ENCODE measurements around the gene ZFP1.

- TF ChIP-seq, protein P1, sequence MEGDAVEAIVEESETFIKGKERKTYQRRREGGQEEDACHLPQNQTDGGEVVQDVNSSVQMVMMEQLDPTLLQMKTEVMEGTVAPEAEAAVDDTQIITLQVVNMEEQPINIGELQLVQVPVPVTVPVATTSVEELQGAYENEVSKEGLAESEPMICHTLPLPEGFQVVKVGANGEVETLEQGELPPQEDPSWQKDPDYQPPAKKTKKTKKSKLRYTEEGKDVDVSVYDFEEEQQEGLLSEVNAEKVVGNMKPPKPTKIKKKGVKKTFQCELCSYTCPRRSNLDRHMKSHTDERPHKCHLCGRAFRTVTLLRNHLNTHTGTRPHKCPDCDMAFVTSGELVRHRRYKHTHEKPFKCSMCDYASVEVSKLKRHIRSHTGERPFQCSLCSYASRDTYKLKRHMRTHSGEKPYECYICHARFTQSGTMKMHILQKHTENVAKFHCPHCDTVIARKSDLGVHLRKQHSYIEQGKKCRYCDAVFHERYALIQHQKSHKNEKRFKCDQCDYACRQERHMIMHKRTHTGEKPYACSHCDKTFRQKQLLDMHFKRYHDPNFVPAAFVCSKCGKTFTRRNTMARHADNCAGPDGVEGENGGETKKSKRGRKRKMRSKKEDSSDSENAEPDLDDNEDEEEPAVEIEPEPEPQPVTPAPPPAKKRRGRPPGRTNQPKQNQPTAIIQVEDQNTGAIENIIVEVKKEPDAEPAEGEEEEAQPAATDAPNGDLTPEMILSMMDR (IDR thresholded peaks at IDR 0.05): no peak
- TF ChIP-seq, protein P2, sequence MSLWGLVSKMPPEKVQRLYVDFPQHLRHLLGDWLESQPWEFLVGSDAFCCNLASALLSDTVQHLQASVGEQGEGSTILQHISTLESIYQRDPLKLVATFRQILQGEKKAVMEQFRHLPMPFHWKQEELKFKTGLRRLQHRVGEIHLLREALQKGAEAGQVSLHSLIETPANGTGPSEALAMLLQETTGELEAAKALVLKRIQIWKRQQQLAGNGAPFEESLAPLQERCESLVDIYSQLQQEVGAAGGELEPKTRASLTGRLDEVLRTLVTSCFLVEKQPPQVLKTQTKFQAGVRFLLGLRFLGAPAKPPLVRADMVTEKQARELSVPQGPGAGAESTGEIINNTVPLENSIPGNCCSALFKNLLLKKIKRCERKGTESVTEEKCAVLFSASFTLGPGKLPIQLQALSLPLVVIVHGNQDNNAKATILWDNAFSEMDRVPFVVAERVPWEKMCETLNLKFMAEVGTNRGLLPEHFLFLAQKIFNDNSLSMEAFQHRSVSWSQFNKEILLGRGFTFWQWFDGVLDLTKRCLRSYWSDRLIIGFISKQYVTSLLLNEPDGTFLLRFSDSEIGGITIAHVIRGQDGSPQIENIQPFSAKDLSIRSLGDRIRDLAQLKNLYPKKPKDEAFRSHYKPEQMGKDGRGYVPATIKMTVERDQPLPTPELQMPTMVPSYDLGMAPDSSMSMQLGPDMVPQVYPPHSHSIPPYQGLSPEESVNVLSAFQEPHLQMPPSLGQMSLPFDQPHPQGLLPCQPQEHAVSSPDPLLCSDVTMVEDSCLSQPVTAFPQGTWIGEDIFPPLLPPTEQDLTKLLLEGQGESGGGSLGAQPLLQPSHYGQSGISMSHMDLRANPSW (CRISPR knock-in tag; conservative IDR thresholded peaks at IDR 0.05; ENCODE audit: low read depth): no peak
- TF ChIP-seq ETV6 (CRISPR knock-in tag; IDR thresholded peaks at IDR 0.05): no peak
- no peak for TF ChIP-seq NR1H2 (CRISPR knock-in tag; IDR thresholded peaks at IDR 0.05)
- TF ChIP-seq ELF4 (CRISPR knock-in tag; IDR thresholded peaks at IDR 0.05; ENCODE audit: low read depth): no peak
- no peak for TF ChIP-seq HMGA2 (CRISPR knock-in tag; IDR thresholded peaks at IDR 0.05)
- TF ChIP-seq ATF3 (CRISPR knock-in tag; conservative IDR thresholded peaks at IDR 0.05): no peak
- TF ChIP-seq, protein P3, sequence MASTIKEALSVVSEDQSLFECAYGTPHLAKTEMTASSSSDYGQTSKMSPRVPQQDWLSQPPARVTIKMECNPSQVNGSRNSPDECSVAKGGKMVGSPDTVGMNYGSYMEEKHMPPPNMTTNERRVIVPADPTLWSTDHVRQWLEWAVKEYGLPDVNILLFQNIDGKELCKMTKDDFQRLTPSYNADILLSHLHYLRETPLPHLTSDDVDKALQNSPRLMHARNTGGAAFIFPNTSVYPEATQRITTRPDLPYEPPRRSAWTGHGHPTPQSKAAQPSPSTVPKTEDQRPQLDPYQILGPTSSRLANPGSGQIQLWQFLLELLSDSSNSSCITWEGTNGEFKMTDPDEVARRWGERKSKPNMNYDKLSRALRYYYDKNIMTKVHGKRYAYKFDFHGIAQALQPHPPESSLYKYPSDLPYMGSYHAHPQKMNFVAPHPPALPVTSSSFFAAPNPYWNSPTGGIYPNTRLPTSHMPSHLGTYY (CRISPR knock-in tag; IDR thresholded peaks at IDR 0.05): no peak
Measured at GRCh38 chr16:75197522-75198134, 49.3 kb downstream of the ZFP1 start.
